22Rv1 (cell line): ENCODE data around the gene BPIFB1.

Experiments
- ZFX ChIP-seq: fragments of 450-650 bp; IDR thresholded peaks from 2 replicates; pipeline ENCODE4 v1.6.1; 2017; ENCODE audit warnings: antibody characterized with exemption, borderline replicate concordance
- TF ChIP-seq, protein P1 (sequence below): fragments of 450-650 bp; IDR thresholded peaks from 2 replicates; pipeline ENCODE4 v1.5.1; 2017; ENCODE audit warnings: mild to moderate bottlenecking

DNA sequence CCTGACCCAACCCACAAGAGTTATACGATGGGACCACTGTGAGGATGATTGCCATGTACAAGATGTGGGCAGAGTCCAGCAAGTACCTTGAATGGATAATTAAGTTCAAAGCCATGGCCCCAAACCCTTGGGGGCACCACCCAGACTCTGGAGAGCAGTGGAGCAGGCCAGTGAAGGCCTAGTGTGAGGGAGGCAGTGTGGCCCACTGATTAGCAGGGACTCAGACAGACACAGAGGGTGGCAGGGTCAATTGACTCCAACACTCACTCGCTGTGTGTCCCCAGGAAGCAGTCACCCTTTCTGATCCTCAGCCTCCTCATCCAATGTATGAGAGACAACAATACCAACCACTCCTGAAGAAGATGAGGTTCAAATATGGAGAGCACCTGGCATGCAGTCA lies 49.0 kb upstream of the BPIFB1 start:
- TF ChIP-seq, protein P1, sequence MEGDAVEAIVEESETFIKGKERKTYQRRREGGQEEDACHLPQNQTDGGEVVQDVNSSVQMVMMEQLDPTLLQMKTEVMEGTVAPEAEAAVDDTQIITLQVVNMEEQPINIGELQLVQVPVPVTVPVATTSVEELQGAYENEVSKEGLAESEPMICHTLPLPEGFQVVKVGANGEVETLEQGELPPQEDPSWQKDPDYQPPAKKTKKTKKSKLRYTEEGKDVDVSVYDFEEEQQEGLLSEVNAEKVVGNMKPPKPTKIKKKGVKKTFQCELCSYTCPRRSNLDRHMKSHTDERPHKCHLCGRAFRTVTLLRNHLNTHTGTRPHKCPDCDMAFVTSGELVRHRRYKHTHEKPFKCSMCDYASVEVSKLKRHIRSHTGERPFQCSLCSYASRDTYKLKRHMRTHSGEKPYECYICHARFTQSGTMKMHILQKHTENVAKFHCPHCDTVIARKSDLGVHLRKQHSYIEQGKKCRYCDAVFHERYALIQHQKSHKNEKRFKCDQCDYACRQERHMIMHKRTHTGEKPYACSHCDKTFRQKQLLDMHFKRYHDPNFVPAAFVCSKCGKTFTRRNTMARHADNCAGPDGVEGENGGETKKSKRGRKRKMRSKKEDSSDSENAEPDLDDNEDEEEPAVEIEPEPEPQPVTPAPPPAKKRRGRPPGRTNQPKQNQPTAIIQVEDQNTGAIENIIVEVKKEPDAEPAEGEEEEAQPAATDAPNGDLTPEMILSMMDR = no peak
- TF ChIP-seq ZFX = no peak
